H1 (cell line): ENCODE measurements around the gene CYB5R3. TPM values are rescaled to one million over a fixed set of nuclear protein-coding genes. Genes with fewer than 3 reads are reported as not detected.

Source experiments
- BRCA1 ChIP-seq: IDR thresholded peaks from 2 replicates; pipeline ENCODE4 v1.6.1; 2012; ENCODE audit warnings: low read depth, low read length, improper control_type of control experiment
- GABPA ChIP-seq: IDR thresholded peaks from 2 replicates; pipeline ENCODE4 v1.6.1; 2011; ENCODE audit warnings: mild to moderate bottlenecking, low read length, moderate library complexity, borderline replicate concordance; ENCODE audit not compliant: insufficient read depth
- JUND ChIP-seq: IDR thresholded peaks from 2 replicates; pipeline ENCODE4 v1.6.1; 2011; ENCODE audit warnings: mild to moderate bottlenecking, improper control_type of control experiment, low read length
- KDM4A ChIP-seq: IDR thresholded peaks from one replicate; pipeline ENCODE4 v1.7.1; 2012; ENCODE audit warnings: low read depth, mild to moderate bottlenecking, moderate library complexity, low read length, inconsistent platforms; ENCODE audit not compliant: severe bottlenecking
- PHF8 ChIP-seq: fragments of 200-600 bp; sonication (generic); conservative IDR thresholded peaks from 2 replicates; pipeline ENCODE4 v1.7.1; 2012; ENCODE audit warnings: low read depth, mild to moderate bottlenecking, inconsistent platforms, low read length, moderate library complexity
- ZNF274 ChIP-seq: IDR thresholded peaks from 2 replicates; pipeline ENCODE4 v1.7.0; 2012; ENCODE audit warnings: low read length, borderline replicate concordance; ENCODE audit errors: extremely low read depth
- polyA plus RNA-seq, 7 experiments: library from polyadenylated mRNA; depleted of rRNA in 3 of 7; stranded (reverse) in 5 of 7; unstranded in 2 of 7; fragments of >200 nt in 5 of 7; fragments of 200-250 nt in 2 of 7; gene quantifications; 1 replicate in 5 of 7; 2 replicates in 1 of 7; 4 replicates in 1 of 7; pipeline versions ENCODE4 v1.2.1 to v1.2.3, GENCODE V29; 2011 to 2013; ENCODE audit warnings: missing spikeins in 2 of 7, mixed read lengths in 2 of 7
- total RNA-seq: library from RNA; stranded (reverse); fragmentation: NEBNext Ultra II Directional; extraction: Animal tissue kit (Norgen Biotek cat#: 25700); gene quantifications from 2 replicates; pipeline ENCODE4 v1.2.1, GENCODE V29; 2021

The CYB5R3 gene
- total and polyA plus RNA-seq, 2 of the 8 experiments (the other 6 are each of a cell fraction or from before 2014, with no cell fraction given) = 75.3 to 113 TPM

DNA sequence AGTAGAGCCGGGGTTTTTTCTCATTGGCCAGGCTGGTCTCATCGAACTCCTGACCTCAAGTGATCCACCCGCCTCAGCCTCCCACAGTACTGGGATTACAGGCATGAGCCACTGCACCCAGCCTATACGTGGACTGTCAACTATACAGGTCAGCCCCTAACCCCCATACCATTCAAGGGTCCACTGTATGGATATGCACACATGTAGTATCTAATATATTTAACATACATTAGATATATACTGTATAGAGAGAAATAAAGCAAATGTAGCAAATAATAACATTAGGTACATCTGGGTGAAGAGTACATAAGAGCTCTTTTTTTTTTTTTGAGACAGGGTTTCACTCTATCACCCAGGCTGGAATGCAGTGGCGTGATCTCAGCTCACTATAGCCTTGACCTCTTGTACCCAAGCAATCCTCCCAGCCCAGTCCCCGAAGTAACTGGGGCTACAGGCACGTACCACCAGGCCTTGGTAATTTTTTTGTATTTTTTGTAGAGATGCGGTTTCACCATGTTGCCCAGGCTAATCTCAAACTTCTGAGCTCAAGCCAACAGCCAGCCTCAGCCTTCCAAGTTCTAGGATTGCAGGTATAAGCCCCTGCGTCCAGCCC, 7.3 kb downstream of the CYB5R3 start (continued):
- no peak for TF ChIP-seq JUND
- TF ChIP-seq BRCA1 = no peak
- TF ChIP-seq KDM4A = no peak
- TF ChIP-seq ZNF274 = no peak
- TF ChIP-seq PHF8 = no peak
- TF ChIP-seq GABPA = no peak
